CD4-positive, alpha-beta T cell treated with Interleukin-2 at 100 ng/mL for 4 hours (primary cell): Measurements from ENCODE around the gene ARHGEF16.

ENCODE experiments used
- DNase-seq: peaks from one replicate; pipeline ENCODE4 v3.0.0-alpha.2; 2020; ENCODE audit warnings: low spot score

Gene ARHGEF16

DNA sequence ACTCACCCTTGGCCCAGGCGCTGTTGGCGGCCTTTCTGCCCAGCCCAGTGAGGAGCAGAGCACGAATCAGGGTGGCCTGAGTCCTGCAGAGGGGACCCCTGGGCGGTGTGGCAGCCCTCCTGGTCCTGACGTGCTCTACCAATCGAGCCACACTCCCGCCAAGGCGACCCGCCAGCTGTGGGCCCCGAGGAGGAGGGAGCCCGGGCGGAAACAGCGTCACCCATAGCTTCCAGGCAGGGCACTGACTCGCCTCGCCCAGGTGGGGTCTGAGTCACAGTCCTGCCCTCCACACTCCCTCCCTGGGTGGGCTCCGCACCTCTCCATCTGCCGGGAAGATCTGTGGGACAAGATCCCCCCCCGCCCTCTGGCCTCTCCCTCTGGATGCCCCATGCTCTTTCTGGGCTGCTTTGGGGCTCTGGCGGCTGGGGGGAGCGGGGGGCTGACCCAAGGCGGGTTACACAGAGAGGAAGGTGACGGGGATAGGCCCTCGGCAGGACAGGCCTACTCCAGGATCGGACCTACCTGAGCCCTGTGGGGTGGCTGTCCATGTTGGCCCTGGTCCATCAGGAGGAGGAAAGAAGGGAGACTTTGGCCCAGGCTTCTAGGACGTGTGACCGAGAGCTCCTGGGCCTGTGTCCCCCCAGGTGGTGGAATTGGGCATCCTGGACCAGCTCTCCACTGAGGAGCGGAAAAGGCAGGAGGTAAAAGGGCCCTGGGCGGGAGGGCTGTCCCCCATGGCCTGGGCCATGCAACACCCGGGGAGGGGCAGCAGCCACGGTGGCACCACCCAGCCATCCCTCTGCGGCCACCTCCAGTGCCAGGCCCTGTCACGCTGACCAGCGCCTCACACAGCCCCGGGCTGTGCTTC, 14.0 kb downstream of the ARHGEF16 start:
- DNase-seq: no peak

DNA sequence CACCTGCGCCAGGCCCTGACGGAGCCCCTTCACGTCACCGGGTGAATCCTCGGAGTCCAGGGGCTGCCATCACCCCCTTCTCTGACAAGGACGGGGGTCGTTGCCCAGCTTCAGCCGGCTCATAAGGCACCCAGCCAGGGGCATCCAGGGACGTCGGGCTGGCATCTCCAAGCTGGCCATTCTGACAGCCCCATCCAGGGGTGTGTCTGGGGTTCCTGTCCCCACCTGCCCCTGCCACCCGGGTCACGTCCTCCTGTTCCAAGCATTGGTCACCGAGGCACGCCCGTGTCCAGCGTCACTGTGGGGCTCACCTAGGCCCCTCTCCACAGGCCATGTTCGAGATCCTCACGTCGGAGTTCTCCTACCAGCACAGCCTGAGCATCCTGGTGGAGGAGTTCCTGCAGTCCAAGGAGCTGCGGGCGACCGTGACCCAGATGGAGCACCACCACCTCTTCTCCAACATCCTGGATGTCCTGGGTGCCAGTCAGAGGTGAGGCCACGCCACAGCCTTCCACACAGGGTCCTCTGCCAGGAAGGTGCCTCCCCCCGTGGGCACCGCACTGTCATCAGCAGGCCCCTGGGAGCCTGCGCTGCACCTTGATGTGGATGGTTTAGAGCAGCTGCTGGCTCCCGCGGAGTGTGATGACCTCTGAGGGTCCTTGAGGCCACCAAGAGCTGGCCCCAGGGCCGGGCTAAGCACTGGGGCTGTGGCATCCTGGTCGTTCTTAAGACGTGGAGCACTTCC, 14.8 kb downstream of the ARHGEF16 start:
- DNase-seq: no peak

DNA sequence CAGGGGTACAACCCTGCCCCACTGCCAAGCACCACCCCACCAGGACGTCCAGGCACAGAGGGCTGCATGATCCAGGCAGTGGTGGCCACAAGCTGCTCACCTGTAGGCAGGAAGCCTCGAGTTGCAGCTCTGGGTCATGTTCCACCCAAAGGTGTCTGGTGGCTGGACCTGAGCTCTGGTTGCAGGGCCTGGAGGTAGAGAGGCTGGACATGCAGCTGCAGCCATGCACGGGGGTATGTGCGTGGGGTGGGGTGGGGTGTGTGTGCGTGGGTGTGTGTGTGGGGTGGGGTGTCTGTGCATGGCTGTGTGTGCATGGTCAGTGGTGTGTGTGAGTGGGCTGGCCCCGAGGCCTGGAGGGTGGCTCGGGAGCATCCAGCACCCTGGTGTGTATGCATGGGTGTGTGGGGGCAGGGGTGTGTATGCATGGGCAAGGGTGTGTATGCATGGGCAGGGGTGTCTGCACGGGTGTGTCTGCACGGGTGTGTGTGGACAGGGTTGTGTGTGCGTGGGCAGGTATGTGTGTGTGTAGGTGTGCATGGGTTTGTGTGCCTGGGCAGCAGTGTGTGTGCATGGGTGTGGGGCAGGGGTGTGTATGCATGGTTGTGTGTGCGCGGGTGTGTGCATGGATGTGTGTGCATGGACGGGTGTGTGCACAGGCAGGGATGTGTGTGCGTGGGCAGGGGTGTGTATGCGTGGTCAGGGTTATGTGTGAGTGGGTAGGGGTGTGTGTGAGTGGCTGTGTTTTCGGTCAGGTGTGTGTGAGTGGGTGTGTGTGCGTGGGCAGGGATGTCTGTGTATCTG, 15.6 kb downstream of the ARHGEF16 start:
- DNase-seq: no peak

DNA sequence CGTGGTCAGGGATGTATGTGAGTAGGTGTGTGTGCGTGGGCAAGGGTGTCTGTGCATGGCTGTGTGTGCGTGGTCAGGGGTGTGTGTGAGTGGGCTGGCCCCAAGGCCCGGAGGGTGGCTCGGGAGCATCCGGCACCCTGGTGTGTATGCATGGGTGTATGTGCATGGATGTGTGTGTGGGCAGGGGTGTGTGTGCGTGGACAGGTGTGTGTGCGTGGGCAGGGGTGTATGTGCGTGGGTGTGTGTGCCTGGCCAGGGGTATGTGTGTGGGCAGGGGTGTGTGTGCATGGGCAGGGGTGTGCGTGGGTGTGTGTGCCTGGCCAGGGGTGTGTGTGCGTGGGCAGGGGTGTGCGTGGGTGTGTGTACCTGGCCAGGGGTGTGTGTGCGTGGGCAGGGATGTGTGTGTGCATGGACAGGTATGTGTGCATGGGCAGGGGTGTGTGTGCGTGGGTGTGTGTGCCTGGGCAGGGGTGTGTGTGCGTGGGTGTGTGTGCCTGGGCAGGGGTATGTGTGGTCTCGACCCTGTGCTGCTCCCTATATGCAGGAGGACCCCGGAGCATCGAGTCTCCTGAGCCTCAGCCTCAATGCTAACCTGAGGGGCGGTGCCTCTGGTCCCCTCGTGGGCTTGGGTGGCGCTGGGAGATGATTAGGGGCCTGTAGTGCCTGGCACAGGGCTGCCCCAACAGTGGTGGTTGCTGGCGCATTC, 16.3 kb downstream of the ARHGEF16 start:
- DNase-seq: no peak

DNA sequence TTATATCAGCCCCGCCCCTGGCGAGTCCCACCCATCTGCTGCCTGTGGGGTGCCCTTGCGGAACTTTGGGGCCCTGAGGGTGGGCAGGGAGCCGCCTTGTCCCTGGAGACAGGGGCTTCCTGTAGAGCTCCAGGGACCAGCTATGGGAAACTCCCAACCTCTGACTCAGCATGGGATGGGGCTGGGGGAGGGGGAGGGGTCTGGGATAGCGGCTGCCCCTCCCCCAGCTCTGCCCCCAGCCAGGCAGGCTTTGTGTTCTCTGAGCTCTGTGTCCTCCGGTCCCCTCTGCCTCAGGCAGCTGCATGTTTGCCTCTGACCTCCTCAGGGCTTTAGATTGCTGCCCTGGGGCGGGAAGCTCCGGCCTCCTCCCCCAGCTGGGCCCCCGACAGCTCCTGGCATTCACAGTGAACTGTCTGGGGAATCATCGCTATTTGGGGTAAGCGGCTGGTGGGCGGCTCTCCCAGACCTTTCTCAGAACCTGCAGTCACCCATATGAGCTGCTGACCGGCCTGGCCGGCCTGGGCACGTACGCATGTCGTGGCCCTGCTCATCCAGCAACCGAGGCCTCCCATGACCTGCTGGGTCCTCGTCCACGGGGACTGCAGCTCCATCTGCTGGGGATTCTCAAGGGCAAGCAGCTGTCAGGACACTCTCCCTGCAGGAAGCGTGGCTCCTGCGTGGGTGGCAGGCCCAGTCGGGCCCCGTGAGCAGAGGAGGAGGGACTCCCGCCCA, 17.1 kb downstream of the ARHGEF16 start:
- no peak for DNase-seq

DNA sequence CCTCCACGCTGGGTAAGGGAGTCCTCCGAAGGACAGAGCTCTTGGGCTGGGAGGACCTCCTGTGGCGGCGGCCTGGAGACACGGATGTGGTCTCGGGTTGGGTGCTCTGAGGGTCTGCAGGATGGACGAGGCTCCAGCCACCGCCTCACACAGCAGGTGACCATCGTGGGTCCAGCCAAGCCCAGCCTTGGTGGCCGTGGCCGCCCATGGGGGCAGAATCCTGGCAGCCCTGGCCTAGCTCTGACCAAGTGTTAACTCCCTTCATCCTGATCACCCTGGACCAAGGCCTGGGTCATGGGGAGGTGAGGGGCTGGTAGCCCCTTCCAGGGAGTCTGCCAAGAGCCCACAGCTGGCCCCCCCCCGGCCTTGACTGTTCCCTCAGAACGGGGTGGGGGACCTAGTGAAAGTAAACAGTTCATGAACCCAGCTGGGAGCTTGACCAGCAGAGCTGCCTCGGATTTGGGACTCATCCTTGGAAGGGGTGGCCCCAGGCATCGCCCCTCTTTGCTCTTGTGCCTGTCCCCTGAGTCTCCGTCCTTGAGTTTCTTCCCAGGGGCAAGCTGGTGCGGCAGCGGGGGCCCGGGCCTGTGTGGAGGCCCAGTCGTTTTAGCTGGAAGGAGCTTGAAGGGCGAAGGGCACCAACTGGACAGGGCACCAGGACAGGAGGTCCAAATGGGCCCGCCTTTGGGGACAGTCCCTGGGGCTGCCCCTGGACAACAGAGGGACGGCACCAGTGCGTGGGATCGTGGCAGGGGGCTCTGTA, 17.8 kb downstream of the ARHGEF16 start:
- no peak for DNase-seq

DNA sequence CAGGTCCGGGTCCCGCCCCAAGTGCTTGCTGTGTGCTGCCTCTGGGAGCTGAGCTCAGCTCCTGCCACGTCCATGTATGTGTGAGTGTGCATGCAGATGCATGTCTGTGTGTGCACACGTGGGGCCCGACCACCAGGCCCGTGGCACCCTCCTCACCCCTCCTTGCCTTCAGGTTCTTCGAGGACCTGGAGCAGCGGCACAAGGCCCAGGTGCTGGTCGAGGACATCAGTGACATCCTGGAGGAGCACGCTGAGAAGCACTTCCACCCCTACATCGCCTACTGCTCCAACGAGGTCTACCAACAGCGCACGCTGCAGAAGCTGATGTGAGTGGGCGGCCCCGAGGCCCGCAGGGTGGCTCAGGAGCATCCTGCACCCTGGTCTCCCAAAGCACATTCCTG, 18.4 kb downstream of the ARHGEF16 start:
- no peak for DNase-seq

DNA sequence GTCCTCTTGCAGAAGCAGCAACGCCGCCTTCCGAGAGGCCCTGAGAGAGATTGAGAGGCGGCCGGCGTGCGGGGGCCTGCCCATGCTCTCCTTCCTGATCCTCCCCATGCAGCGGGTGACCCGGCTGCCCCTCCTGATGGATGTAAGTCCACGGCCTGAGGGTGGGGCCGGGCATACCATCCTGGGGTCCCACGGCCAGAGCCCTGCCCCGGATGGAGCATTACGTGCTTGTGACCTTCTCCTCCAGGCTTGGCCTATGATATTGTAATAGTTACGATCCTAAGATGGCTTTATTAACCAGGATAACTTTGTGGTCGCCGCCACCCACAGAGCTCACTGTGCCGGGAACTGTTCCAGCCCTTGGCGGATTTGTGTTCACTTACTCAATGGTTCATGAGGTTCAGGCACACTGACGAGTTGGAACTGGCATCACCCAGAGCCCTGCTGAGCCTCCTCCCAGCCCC, 18.9 kb downstream of the ARHGEF16 start:
- no peak for DNase-seq

DNA sequence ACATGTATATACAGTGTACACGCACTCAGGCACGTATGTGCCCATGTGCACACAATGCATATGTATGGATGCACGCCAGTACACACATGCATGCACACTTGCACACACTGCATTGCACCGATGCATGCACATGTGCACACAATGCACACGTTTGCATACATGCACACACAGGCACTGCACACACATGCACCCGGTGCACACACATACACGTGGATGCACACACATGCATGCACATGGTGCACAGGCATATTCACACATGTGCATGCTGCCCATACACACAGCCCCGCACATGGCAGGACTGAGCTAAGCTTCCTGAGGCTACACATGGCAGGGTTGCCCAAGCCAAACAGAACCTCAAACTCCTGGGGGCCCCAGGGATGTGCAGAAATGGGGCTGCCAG, 19.6 kb downstream of the ARHGEF16 start:
- no peak for DNase-seq

DNA sequence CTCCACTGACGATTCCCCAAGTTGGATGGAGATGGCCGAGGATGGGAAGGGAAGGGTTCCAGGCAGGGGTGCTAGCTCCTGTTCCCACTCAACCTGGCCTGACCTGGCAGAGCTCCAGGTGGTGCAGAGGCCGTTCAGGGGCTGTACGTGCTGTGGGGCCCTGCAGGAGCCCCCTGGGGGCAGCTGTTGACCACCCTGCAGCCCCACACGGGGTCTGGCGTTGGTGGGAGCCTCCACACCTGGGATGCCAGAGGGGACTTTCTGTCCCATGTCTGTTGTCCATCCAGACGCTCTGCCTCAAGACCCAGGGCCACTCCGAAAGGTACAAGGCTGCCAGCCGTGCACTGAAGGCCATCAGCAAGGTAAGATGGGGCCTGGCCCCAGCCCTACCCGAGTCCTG, 20.0 kb downstream of the ARHGEF16 start:
- DNase-seq: no peak

DNA sequence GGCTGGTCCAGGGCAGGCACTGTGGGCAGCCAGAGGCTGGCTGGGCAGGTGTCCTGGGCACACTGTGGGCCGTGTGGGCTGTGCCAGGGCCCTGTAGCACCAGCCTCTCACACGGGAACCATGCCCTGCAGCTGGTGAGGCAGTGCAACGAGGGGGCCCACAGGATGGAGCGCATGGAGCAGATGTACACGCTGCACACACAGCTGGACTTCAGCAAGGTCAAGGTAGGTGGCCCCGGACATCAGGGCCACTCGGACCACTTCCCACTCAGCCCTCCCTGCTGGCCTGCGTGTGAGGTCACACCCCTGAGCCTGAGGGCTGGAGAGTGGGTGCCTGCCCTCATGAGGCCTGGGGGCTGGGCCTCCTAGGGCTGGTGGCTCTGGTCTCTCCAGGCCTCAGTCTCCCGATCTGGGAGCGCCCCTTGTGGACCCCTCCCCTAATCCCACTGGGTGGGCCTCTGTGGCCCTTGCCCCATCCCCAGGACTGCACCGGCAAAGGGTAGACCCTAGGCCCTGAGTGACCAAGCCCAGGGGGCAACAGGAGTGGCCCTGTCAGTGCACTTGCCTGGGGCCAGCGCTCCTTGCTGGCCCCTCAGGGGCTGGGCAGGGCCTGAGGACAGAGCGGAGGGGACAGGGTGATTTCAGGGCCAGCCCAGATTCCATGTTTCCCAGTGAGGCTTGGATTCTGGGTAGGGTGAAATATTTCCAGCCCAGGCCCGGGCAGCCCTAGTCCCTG, 21.5 kb downstream of the ARHGEF16 start:
- DNase-seq: no peak

DNA sequence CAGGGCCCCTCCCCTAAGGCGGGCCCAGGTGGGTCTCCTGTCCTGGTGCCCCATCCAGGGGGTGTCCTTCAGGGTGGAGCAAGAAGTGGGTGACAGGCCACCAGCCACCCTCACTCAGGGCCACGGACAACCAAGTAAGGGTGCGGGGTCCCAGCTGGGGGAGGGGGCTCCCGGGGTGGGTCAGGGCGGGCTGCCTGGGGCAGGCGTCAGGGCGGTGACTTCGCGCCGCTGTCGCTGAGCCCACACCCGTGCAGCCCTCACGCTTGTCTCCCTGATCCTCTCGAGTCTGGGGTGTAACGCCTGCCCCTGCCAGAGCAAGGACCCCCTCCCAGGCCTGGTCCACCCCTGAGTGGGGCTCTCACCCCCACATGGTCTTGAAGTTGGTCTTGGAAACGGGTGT, 22.2 kb downstream of the ARHGEF16 start:
- DNase-seq: no peak

DNA sequence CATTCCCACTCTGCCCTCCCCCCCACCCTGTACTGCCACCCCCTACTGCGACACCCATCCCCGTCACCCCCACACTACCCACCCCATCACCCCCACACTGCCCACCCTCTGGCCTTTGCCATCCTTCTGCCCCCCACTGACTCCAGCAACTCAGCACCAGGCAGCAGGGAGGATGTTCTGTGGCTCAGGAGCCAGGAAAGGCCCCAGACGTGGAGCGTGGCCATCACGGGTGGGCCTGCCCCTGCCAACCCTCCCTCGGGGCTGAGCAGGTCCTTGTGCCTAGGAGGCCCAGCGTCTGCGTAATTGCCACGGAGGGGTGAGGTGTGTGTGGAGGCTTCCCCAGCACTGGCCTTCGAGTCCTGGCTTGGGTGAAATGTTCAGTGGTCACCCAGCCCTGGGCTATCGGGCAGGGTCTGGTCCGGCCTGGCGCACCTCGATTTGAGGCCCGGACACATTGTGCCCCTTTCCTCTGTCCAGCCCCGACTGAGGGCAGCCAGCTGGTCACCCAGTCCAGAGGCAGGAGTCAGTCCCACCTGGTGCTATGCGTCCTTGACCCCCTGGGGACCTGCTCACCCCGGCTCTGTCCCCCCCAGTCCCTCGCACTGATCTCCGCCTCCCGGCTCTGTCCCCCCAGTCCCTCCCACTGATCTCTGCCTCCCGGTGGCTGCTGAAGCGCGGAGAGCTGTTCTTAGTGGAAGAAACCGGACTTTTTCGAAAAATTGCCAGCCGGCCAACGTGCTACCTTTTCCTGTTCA, 23.0 kb downstream of the ARHGEF16 start:
- DNase-seq: no peak

DNA sequence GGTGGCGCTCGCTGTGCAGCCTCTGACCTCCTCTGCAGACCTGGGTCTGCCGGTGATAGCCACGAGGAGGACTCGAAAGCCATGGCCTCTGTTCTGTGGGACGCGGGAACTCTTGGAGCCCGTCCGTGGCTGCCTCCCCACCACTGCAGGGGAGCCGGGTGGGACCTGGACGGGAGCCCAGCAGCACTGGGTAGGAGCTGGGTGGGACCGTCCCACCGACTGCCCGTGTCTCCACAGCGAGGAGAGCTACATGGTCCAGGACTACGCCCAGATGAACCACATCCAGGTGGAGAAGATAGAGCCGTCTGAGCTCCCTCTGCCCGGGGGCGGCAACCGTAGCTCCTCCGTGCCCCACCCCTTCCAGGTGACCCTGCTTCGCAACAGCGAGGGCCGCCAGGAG, 23.7 kb downstream of the ARHGEF16 start:
- no peak for DNase-seq

DNA sequence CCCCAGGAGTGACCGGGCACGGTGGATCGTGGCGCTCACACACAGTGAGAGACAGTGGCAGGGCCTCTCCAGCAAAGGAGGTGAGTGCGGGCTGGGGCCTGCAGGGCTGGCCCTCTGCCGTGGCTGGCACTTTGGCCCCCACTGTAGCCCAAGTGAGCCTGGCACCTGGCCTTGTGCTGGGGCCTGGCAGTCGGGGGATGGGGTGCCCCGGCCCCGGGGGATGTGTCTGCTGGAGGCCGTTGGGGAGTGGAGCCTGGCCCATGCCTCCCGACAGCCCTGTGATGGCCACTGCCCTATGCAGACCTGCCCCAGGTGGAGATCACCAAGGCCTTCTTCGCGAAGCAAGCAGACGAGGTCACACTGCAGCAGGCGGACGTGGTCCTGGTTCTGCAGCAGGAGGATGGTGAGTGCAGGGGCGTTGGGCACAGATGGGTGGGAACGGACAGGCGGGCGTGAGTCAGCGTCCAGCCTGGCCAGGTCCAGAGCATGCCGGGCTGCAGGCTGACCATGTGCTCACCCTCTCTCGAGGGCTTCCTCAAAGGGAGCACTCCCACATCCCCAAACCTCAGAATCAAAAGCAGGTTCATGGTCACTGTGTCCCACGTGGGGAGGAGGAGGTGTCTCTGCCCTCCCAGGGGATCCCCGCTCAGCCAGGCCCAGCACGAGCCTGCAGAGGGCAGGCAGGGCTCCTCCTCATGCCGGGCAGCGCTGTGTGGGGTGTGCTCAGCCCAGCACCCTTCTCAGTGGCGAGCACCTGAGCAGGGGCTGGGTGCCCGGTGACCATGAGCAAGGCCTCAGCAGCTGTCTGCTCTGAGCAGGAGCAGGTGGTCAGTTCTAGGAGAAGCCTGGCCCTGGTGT, 25.3 kb downstream of the ARHGEF16 start:
- no peak for DNase-seq

DNA sequence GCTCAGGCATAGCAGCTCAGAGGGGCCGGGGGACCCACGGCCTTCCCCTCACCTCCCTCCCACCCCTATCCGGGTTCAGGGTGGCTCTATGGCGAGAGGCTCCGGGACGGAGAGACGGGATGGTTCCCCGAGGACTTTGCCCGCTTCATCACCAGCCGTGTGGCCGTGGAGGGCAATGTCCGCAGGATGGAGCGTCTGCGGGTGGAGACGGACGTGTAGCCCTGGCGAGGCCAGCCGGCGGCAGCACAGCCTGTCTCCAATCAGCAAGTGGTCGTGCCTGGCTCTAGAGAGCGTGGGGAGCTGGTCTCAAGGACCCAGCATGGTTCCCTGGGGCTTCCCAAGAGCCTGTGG, 25.9 kb downstream of the ARHGEF16 start:
- DNase-seq: no peak

DNA sequence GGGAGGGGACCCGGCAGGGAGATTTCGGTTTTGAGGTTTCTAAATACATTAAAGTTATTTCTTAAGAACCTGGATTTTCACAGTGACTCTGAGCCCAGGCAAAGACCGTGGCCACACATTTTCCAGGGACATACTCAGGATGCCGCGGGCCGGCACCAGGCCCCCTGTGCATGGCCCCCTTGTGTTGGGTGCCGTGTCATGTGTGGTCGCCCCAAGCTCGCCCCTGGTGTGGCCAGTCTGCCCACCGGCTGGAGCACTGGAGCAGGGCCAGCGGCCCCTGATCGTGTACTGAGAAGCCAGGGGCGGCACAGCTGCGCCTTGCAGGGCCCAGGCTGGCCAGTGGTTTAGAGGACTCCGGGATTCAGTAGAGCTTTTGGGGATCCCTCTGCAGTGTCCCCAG, 26.6 kb downstream of the ARHGEF16 start:
- DNase-seq: no peak

DNA sequence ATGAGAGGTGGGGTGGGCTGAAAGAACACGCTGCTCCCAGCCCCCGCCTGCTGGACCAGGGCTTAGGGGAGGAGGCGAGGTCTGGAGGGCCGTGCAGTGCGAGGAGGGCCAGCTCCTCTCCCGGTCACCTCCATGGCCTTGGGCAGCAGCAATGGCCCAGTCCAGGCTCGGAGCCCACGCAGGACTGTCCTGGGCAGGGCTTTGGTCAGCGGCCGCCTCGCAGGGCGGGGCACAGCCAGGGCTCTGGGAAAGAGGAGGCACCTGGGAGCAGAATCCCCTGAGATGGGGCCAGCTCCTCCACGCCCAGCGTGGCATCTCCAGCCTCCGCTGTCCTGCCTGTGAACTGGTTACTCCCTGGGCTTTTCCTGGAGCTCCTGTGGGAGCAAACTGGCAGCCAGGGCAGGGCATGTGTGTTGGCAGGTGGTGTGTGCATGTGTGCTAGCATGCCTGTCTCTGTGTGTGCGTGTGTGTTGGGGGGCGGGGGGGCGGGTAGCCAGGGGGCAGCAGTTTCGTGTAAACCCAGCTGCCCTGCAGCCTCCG, 27.4 kb downstream of the ARHGEF16 start:
- DNase-seq: no peak
